K562 (cell line): Measurements from ENCODE around the gene NEK2. TPM values are rescaled to one million over a fixed set of nuclear protein-coding genes. Genes with fewer than 3 reads are reported as not detected.

Experiments
- ATF2 ChIP-seq: sonication (generic); formaldehyde crosslinking; IDR thresholded peaks from 2 replicates; pipeline ENCODE4 v1.8.1; 2022; ENCODE audit warnings: missing genetic modification reagents
- CBX1 ChIP-seq: sonication (generic); IDR thresholded peaks from 2 replicates; pipeline ENCODE4 v1.6.1; 2016; ENCODE audit warnings: antibody characterized with exemption, low read depth, mild to moderate bottlenecking
- CREM ChIP-seq: IDR thresholded peaks from 2 replicates; pipeline ENCODE4 v1.6.1; 2014; ENCODE audit warnings: antibody characterized with exemption, low read depth
- CTBP1 ChIP-seq: fragments of 450-650 bp; IDR thresholded peaks from 2 replicates; pipeline ENCODE4 v1.6.1; 2016; ENCODE audit warnings: borderline replicate concordance
- DNMT1 ChIP-seq: fragments of 450-650 bp; IDR thresholded peaks from 2 replicates; pipeline ENCODE4 v1.6.1; 2016; ENCODE audit warnings: antibody characterized with exemption, mild to moderate bottlenecking
- ETS1 ChIP-seq: conservative IDR thresholded peaks from 2 replicates; pipeline ENCODE4 v1.6.1; 2011; ENCODE audit warnings: low read depth, mild to moderate bottlenecking, low read length; ENCODE audit not compliant: control insufficient read depth
- GATAD2A ChIP-seq: fragments of 450-650 bp; IDR thresholded peaks from 2 replicates; pipeline ENCODE4 v1.6.1; 2017
- GTF2F1 ChIP-seq: IDR thresholded peaks from 2 replicates; pipeline ENCODE4 v1.6.1; 2011; ENCODE audit warnings: low read depth, low read length, improper control_type of control experiment
- NFE2L1 ChIP-seq: fragments of 450-650 bp; IDR thresholded peaks from 2 replicates; pipeline ENCODE4 v1.6.1; 2016; ENCODE audit warnings: missing genetic modification characterization, low read depth, mild to moderate bottlenecking, missing compliant biosample characterization, moderate library complexity, borderline replicate concordance
- POLR2G ChIP-seq: fragments of 200-400 bp; formaldehyde crosslinking; IDR thresholded peaks from 2 replicates; pipeline ENCODE4 v1.6.1; 2017; ENCODE audit warnings: low read depth, mild to moderate bottlenecking, antibody characterized with exemption, low read length, moderate library complexity
- RBM34 ChIP-seq: fragments of 200-400 bp; formaldehyde crosslinking; IDR thresholded peaks from 2 replicates; pipeline ENCODE4 v1.6.1; 2018; ENCODE audit warnings: low read length, borderline replicate concordance; ENCODE audit not compliant: insufficient read depth
- RNF2 ChIP-seq: sonication (generic); IDR thresholded peaks from 2 replicates; pipeline ENCODE4 v1.6.1; 2016
- TCF7L2 ChIP-seq: fragments of 150-350 bp; IDR thresholded peaks from 2 replicates; pipeline ENCODE4 v1.6.1; 2016; ENCODE audit warnings: low read depth, mild to moderate bottlenecking, low read length, moderate library complexity
- ZC3H11A ChIP-seq: IDR thresholded peaks from 2 replicates; pipeline ENCODE4 v1.6.1; 2012; ENCODE audit warnings: low read depth, low read length, improper control_type of control experiment
- ZFP91 ChIP-seq: sonication (generic); formaldehyde crosslinking; IDR thresholded peaks from 2 replicates; pipeline ENCODE4 v1.8.0; 2022; ENCODE audit warnings: mild to moderate bottlenecking, missing genetic modification reagents
- polyA plus RNA-seq, 8 experiments: library from polyadenylated mRNA; depleted of rRNA in 4 of 8; stranded (reverse) in 5 of 8; unstranded in 3 of 8; fragments of >200 nt; fragmentation: Nextera tagmentation in 2 of 8; fragmentation: Illumina TruSeq in 1 of 8; extraction: Ambion mirVana in 2 of 8; extraction: Trizol in 1 of 8; gene quantifications; 2 replicates each; pipeline versions ENCODE4 v1.2.1 to v1.2.3, GENCODE V29; 2011 to 2014; ENCODE audit warnings: inconsistent platforms in 1 of 8, missing spikeins in 1 of 8
- total RNA-seq, 7 experiments: library from RNA; depleted of rRNA in 6 of 7; stranded (reverse); fragments of >200 nt in 6 of 7; fragmentation: Illumina TruSeq in 2 of 7; extraction: Trizol in 2 of 7; gene quantifications; 2 replicates each; pipeline versions ENCODE4 v1.2.1 to v1.2.3, GENCODE V29; 2011 to 2021; ENCODE audit warnings: low replicate concordance in 1 of 7
- TF ChIP-seq, protein P1 (sequence below), 2 experiments: fragments of 450-650 bp; IDR thresholded peaks; 2 replicates each; pipeline ENCODE4 v1.6.1; 2018; ENCODE audit warnings: mild to moderate bottlenecking in 2 of 2, low read depth in 1 of 2; ENCODE audit not compliant: partially characterized antibody in 2 of 2
- TF ChIP-seq, protein P2 (sequence below), 2 experiments: fragments of 450-650 bp in 1 of 2; sonication (generic) in 1 of 2; formaldehyde crosslinking in 1 of 2; IDR thresholded peaks in 1 of 2; conservative IDR thresholded peaks in 1 of 2; 2 replicates each; pipeline versions ENCODE4 v1.6.1 to v1.8.1; 2016 to 2023; ENCODE audit warnings: mild to moderate bottlenecking in 2 of 2, moderate library complexity in 2 of 2, inconsistent platforms in 1 of 2, missing genetic modification reagents in 1 of 2

NEK2 gene
- total and polyA plus RNA-seq, 9 of the 15 experiments (the other 6 are each of a cell fraction or from before 2014, with no cell fraction given): 30.0 to 74.7 (median 66.4) TPM

DNA sequence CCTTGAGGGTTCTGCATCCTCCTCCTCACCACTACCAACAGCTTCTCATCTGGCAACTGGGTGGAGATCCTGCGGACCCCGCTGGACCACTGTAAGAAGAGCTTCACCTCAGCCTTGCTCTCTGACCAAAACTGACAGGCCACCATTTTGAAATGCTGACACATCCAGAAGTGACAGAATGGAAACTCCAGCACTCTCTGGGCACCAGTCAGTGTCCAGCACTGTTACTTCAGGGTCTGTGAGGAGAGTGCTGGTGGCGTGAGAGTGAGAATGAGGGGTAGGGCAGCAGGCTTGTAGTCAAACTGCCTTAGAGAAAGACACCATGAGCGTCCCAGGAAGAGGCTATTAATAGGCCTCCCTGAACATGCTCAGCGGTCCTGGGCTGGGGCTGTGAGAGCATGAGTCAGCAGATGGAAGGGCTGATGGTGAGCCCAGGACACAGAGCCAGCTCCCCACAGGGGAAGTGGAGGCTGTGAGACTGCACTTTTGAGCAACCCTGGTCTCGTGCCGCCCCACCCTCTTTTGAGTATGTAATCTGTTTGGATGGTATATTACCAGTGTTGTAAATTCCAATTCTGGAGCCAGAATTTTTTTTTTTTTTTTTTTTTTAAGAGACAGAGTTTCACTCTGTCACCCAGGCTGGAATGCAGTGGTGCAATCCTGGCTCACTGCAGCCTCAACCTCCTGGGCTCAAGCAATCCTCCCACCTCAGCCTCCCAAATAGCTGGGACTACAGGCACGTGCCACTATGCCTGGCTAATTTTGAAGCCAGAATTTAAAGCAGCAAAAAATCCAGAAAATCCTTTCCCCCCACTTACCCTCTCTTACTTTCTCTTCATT is 62.1 kb downstream of the NEK2 start (continued):
- TF ChIP-seq, protein P1, sequence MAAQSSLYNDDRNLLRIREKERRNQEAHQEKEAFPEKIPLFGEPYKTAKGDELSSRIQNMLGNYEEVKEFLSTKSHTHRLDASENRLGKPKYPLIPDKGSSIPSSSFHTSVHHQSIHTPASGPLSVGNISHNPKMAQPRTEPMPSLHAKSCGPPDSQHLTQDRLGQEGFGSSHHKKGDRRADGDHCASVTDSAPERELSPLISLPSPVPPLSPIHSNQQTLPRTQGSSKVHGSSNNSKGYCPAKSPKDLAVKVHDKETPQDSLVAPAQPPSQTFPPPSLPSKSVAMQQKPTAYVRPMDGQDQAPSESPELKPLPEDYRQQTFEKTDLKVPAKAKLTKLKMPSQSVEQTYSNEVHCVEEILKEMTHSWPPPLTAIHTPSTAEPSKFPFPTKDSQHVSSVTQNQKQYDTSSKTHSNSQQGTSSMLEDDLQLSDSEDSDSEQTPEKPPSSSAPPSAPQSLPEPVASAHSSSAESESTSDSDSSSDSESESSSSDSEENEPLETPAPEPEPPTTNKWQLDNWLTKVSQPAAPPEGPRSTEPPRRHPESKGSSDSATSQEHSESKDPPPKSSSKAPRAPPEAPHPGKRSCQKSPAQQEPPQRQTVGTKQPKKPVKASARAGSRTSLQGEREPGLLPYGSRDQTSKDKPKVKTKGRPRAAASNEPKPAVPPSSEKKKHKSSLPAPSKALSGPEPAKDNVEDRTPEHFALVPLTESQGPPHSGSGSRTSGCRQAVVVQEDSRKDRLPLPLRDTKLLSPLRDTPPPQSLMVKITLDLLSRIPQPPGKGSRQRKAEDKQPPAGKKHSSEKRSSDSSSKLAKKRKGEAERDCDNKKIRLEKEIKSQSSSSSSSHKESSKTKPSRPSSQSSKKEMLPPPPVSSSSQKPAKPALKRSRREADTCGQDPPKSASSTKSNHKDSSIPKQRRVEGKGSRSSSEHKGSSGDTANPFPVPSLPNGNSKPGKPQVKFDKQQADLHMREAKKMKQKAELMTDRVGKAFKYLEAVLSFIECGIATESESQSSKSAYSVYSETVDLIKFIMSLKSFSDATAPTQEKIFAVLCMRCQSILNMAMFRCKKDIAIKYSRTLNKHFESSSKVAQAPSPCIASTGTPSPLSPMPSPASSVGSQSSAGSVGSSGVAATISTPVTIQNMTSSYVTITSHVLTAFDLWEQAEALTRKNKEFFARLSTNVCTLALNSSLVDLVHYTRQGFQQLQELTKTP (IDR thresholded peaks at IDR 0.05; ENCODE audit: low read depth in 1 of 2, partially characterized antibody in 2 of 2): peak; percentile 17 to 28
- TF ChIP-seq POLR2G (no peak), ATF2 (CRISPR knock-in tag) (no peak), GATAD2A (peak; percentile 54; the same call in 1 of the 2 replicates), CREM (peak; percentile 74), ETS1 (0 out of 2 replicates have a peak, but pooled peaks have one; percentile 40), CBX1 (no peak; the same call in 1 of the 2 replicates), CTBP1 (peak; percentile 96), GTF2F1 (0 out of 2 replicates have a peak, but pooled peaks have one; percentile 66), RNF2 (peak; percentile 79; the same call in 1 of the 2 replicates), TCF7L2 (peak; percentile 53; the same call in 1 of the 2 replicates), NFE2L1 (tag) (peak; percentile 88), RBM34 (no peak), ZC3H11A (0 out of 2 replicates have a peak, but pooled peaks have one; percentile 41), DNMT1 (no peak), ZFP91 (no peak; the same call in 1 of the 2 replicates)
- TF ChIP-seq, protein P2, sequence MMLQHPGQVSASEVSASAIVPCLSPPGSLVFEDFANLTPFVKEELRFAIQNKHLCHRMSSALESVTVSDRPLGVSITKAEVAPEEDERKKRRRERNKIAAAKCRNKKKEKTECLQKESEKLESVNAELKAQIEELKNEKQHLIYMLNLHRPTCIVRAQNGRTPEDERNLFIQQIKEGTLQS (IDR thresholded peaks at IDR 0.05): peak; percentile 86
- TF ChIP-seq, protein P2 (CRISPR knock-in tag; conservative IDR thresholded peaks at IDR 0.05): no peak
